Ascending aorta (tissue), 2 donors: Measurements from ENCODE around the gene PADI2. TPM values are rescaled to one million over a fixed set of nuclear protein-coding genes. Genes with fewer than 3 reads are reported as not detected.

Experiments used
- DNase-seq, 2 donors: peaks; one replicate each; pipeline ENCODE4 v3.0.0-alpha.2; 2019; ENCODE audit warnings: low spot score in 2 of 2
- H3K27ac ChIP-seq, 2 donors: fragments of 200-600 bp; sonication (generic); one replicate each; pipeline ENCODE4 v1.5.1; 2016 to 2017; ENCODE audit warnings: mild to moderate bottlenecking in 1 of 2
- H3K27me3 ChIP-seq: fragments of 200-600 bp; sonication (generic); one replicate; pipeline ENCODE4 v1.5.1; 2017
- H3K36me3 ChIP-seq, 2 donors: fragments of 200-600 bp; sonication (generic); one replicate each; pipeline ENCODE4 v1.5.1; 2016
- H3K4me1 ChIP-seq, 2 donors: fragments of 200-600 bp; sonication (generic); one replicate each; pipeline ENCODE4 v1.5.1; 2016 to 2017; ENCODE audit warnings: mild to moderate bottlenecking in 1 of 2
- H3K4me3 ChIP-seq, 2 donors: fragments of 200-600 bp; sonication (generic); one replicate each; pipeline ENCODE4 v1.5.1; 2016 to 2017; ENCODE audit warnings: mild to moderate bottlenecking in 1 of 2
- H3K9me3 ChIP-seq, 2 donors: fragments of 200-600 bp; sonication (generic); one replicate each; pipeline ENCODE4 v1.5.1; 2016
- intact Hi-C: fragments of 100-400 bp; cut with DNase I; formaldehyde crosslinking; loops from one replicate; pipeline ENCODE4 v1.15.1; 2023
- total RNA-seq: library from RNA; depleted of rRNA; stranded (reverse); fragments of >200 nt; gene quantifications from one replicate; pipeline ENCODE4 v1.1.0, GENCODE V29; 2016
- TF ChIP-seq, protein P1 (sequence below), 3 experiments: fragments of 200-600 bp in 2 of 3; fragments of 450-650 bp in 1 of 3; sonication (generic) in 2 of 3; IDR thresholded peaks; one replicate each; pipeline ENCODE4 v1.5.1; 2016 to 2019; ENCODE audit warnings: antibody characterized with exemption in 3 of 3, mild to moderate bottlenecking in 1 of 3, moderate library complexity in 1 of 3

PADI2 gene
- total RNA-seq, 1 donor from 2014 or later, result 0.21 TPM

DNA sequence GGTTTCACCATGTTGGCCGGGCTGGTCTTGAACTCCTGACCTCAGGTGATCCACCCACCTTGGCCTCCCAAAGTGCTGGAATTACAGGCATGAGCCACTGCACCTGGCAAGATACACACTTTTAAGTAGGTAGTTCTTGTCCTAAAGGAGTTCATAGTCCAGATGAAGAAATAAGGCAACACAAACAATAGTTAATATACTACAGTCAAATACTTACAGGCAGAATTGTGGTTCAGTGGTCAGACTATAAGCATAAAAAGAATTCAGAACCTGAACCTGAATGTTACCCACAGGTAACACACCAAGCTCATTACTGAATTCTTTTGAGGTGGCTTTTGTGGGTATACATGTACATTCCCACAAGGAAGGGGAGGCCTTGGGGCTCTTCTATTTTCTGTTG is 67.2 kb downstream of the PADI2 start:
- no peak overlapping the region for H3K27ac ChIP-seq

DNA sequence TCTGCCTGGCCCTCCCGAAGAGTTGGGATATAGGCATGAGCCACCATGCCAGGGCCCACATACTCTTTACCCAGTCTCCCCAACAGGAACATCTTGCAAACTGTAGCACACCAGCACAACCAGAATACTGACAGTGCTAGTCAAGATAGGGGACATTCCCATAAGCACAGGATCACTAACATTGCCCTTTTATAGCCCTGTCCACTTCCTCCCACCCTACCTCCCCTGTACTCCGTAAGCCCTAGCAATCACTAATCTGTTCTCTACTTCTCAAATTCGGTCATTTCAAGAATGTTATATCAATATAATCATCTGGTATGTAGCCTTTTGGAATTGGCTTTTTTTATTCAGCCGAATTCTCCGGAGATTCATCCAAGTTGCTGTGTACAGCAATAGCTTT is 71.3 kb downstream of the PADI2 start:
- H3K4me3 ChIP-seq, result no peak overlapping the region
- peaks cover 16 to 37% of the 10 kb centered on the region in 2 donors for H3K36me3 ChIP-seq
- TF ChIP-seq, protein P1, sequence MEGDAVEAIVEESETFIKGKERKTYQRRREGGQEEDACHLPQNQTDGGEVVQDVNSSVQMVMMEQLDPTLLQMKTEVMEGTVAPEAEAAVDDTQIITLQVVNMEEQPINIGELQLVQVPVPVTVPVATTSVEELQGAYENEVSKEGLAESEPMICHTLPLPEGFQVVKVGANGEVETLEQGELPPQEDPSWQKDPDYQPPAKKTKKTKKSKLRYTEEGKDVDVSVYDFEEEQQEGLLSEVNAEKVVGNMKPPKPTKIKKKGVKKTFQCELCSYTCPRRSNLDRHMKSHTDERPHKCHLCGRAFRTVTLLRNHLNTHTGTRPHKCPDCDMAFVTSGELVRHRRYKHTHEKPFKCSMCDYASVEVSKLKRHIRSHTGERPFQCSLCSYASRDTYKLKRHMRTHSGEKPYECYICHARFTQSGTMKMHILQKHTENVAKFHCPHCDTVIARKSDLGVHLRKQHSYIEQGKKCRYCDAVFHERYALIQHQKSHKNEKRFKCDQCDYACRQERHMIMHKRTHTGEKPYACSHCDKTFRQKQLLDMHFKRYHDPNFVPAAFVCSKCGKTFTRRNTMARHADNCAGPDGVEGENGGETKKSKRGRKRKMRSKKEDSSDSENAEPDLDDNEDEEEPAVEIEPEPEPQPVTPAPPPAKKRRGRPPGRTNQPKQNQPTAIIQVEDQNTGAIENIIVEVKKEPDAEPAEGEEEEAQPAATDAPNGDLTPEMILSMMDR (IDR thresholded peaks at IDR 0.05), result no peak
- no peaks in the 10 kb centered on the region for H3K9me3 ChIP-seq
- no peaks in the 10 kb centered on the region for H3K27me3 ChIP-seq
- intact Hi-C loops, result no loop called here
- no peak overlapping the region for H3K27ac ChIP-seq
- DNase-seq, result no peak
- peaks cover 4 to 18% of the 10 kb centered on the region in 2 donors for H3K4me1 ChIP-seq

More for the DNA sequence above, 67.2 kb downstream of the PADI2 start:
- Histone ChIP-seq H3K36me3 (peaks cover 0 to 18% of the 10 kb centered on the region in 2 donors), H3K4me3 (no peak overlapping the region), H3K27me3 (no peaks in the 10 kb centered on the region), H3K9me3 (no peaks in the 10 kb centered on the region), H3K4me1 (peaks cover 4 to 17% of the 10 kb centered on the region in 2 donors)
- TF ChIP-seq, protein P1 (IDR thresholded peaks at IDR 0.05), result no peak
- no peak for DNase-seq
- intact Hi-C loops, result loop anchor here (2.0 to 10.0 kb wide), 3 partner anchors 39 to 583 kb away; no protein-coding TSS in a partner anchor

DNA sequence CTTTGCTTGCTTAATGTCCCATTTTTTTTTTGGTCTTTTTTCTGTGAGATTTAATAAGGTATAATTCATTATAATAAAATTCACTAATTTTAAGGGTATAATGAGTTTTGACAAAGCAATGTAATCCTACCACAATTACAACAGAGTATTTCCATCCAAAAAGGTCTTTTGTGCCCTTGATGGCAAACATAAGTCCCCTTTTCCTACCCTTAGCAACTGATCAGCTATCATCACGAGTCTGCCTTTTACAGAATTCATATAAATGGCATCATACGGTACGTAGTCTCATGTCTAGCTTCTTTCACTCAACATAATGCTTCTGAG is 73.0 kb downstream of the PADI2 start:
- no peak for DNase-seq
- Histone ChIP-seq H3K4me1 (peaks cover 0 to 8% of the 10 kb centered on the region in 2 donors), H3K27ac (peak overlapping the region in 1 of 2 donors; percentile 5)

DNA sequence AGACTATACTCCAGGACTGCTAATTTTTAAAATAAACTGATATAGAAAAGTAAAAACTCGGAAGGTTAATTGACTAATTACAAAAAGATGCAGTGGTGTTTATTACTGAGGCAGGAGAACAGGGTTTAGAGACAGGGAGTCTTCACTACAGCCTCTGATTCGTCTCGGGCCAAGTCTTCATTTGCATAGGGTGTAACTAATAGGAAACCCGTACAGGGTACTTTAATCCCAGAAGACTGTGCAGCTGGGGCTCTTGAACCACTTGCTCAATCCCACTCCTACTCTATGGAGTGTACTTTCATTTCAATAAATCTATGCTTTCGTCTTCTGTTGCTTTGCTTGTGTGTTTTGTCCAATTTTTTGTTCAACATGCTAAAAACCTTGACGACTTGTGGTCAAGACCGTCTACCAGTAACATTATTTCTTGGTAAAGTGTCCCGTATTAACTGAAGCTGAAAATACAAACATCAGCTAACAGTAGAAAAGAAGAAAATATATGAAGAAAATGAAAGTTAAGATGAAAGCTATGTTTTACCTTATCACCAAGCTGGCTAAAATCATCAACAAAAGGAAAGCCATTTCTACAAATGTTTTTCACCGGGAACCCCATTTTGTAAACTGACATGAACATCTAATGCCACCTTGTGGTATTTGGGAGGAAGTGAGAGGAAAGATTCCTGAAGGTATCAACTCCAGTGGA is 73.5 kb downstream of the PADI2 start:
- Histone ChIP-seq H3K9me3 (no peaks in the 10 kb centered on the region), H3K4me3 (peak overlapping the region; percentile 6 to 40), H3K36me3 (peaks cover 32 to 52% of the 10 kb centered on the region in 2 donors), H3K4me1 (peaks cover 0 to 5% of the 10 kb centered on the region in 2 donors), H3K27ac (peak overlapping the region in 1 of 2 donors; percentile 5), H3K27me3 (no peaks in the 10 kb centered on the region)
- no peak for DNase-seq
- TF ChIP-seq, protein P1 (IDR thresholded peaks at IDR 0.05), result peak; percentile 71 to 82 (median 81)
- intact Hi-C loops, result loop anchor here (1.0 kb wide), 2 partner anchors 82 to 94 kb away; no protein-coding TSS in a partner anchor

More for the DNA sequence above, 73.0 kb downstream of the PADI2 start:
- Histone ChIP-seq H3K9me3 (no peaks in the 10 kb centered on the region), H3K4me3 (no peak overlapping the region), H3K36me3 (peaks cover 27 to 52% of the 10 kb centered on the region in 2 donors), H3K27me3 (no peaks in the 10 kb centered on the region)
- TF ChIP-seq, protein P1 (IDR thresholded peaks at IDR 0.05), result no peak
- intact Hi-C loops, result loop anchor here (1.0 kb wide), 2 partner anchors 83 to 95 kb away; no protein-coding TSS in a partner anchor

GRCh38 chr1:17045150-17045549 is 74.1 kb downstream of the PADI2 start:
- Histone ChIP-seq H3K9me3 (no peaks in the 10 kb centered on the region), H3K4me1 (peaks cover 0 to 5% of the 10 kb centered on the region in 2 donors), H3K36me3 (peaks cover 38 to 52% of the 10 kb centered on the region in 2 donors), H3K27me3 (no peaks in the 10 kb centered on the region), H3K4me3 (no peak overlapping the region), H3K27ac (no peak overlapping the region)
- intact Hi-C loops, result no loop called here
- TF ChIP-seq, protein P1 (IDR thresholded peaks at IDR 0.05), result no peak
- DNase-seq, result no peak
